ENCODE results near the gene HNRNPUL2. TPM values are rescaled to one million over a fixed set of nuclear protein-coding genes. Genes with fewer than 3 reads are reported as not detected.

Gene HNRNPUL2
- total RNA-seq: 9.9 and 18.2 TPM in 2 replicates

DNA sequence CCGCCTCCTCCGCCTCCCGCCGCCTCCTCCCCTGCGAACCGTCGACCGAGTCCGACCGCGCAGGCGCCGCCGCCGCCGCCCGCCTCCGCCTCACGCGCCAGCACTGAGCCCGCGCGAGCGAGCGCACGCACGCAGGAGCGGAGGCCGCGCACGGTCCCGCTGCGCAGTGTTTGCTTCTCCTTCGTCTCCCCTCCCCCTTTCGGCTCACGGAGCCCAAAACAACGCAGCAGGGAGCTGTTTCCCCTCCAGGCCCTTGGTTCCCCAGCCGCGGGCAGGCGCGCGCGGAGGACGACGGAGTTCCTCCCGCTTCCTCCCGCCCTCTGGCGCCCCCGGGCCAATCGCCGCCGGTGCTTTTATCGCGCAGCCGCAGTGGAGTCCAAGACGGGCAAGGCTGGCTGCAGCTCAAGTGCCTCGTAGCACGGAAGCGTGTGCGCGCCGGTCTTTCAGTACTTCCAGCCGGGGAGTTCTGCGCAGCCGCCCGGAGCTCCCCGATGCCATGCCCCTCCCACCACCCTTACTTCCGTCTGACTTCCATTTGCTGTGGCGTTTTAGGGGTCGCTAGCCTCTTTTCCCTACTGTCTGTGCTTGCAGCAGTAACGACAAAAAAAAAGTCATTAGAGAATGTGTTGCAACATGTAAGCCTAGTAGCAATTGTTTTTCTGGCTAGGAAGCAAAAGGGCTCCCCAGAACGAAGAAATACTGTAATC, at the start of gene HNRNPUL2:
Gene HNRNPUL2, minus strand, starts transcription at position 293 of the 707 bp plus-strand sequence. CDS start 301 bp downstream, outside the sequence.

DNA sequence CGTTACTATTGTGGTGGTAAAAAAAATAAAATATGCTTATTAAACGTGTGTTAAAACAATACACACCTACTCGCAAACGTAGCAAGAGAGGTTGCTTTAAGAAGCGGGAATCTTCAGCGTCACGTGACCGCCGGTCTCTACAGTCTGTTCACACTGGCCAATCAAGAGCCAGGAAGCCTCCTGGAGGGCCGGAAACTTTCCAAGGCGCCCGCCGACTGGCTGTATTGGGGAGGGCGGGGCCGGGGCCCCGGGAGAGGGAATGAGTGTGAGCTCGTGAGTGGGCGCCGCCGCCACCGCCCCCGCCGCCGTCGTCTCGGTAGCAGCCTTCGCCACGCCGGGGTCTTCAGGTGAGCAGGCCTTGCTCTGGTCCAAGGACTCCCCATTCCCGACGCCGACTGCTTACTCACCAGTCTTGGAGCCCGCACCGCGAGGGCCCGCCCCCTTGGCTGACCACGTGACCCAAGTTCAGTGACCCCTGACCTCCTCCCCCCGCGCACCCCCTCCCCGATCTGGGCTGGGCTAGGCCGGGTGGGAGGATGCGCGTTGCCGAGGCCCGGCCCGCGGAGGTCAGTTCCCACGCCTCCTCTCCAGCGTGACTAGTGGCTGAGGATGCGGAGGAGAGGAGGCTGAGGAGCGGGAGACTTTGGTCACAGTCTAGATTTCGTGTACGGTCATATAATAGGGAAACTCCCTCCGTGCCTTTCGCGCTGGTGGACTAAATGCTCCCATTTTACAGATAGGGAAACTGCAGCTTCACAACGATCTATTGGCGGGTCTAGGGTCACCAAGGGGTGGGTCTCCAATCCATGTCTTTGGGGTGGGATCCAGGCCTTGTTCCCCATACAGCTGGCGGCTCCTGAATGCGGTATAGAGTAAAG, 44.1 kb upstream of the HNRNPUL2 start, which contains the start of gene TAF6L:
Gene TAF6L, plus strand, starts transcription at position 253 of the 878 bp plus-strand sequence. CDS start 4,388 bp downstream, outside the sequence.

DNA sequence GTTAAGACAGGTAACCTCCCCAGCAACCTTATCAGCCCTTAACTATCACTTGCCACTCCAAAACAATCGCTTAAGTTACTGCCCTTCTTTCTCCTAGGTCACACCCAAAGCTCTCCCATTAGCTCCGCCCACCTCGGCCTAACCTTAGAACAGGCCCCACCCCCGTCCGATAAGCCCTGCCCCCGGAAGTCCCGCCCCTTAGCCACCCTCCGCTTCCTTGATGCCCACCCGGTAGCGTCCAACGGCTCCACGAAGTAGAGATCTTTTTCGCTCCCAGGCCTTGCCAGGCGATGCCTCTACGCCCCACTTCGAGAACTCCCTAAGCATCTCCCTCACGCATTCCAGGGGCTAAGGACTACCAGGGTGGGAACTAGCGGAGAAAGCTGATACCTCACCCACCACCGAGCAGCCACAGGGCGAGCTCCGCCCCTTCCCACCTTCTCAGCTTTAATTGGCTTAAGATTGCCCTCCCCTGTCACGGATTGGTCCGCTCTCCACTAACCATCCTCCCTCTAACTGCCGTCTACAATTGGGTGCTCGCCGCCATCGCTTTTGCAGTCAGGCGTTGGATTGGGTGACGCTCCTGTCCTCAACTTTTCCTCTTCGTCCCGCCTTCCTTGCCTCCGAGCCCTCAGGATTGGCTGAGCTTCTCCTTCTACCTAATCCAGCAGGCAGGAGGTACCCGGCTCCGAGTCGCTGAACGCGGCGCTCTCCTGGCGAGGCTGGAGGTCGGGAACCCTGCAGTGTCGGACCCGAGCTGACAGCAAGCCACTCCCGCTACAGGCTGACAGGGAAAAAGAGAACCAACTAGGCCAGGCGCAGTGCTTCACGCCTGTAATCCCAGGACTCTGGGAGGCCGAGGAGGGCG, 26.7 kb upstream of the HNRNPUL2 start, which contains the start of gene ZBTB3:
Gene ZBTB3, minus strand, starts transcription at position 425 of the 868 bp plus-strand sequence. CDS start 496 bp downstream, outside the sequence.

DNA sequence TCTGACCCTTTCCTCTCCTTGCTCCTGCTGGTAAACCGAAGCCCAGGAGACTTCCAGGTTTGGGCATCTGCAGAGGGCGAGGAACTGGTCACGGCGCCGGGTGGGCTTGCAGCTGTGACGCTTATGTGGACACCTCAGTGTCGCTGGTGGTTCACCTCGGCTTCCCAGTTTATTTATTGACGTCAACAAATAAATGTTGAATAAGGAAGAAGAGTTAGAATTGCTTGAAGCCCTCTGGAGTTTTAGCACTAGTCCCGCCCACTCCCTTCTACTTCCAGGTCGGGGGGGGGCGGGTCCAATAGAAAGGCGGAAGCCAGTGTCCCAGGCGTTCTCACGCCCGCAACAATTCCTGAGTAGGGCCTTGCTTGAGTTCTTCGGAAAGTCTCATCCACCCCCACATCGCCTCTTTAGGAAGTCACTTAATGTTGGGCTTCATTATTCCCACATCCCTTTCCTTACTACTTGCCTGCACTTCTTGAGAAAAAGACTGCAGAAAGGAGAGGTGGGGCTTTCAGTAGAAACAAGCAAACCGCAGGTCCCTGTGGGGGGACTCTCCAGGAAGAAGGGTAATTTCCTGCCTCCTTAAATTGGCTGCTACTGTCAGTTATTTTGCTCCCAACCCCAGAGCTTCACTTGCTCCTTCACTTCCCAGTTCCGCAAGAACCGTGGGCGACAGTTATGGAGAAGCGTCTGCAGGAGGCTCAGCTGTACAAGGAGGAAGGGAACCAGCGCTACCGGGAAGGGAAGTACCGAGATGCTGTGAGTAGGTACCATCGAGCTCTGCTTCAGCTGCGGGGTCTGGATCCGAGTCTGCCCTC, 1.1 kb upstream of the HNRNPUL2 start, which contains the start of gene TTC9C:
Gene TTC9C, plus strand, starts transcription at position 316 of the 818 bp plus-strand sequence. Its CDS starts 363 bp downstream, at position 679.

DNA sequence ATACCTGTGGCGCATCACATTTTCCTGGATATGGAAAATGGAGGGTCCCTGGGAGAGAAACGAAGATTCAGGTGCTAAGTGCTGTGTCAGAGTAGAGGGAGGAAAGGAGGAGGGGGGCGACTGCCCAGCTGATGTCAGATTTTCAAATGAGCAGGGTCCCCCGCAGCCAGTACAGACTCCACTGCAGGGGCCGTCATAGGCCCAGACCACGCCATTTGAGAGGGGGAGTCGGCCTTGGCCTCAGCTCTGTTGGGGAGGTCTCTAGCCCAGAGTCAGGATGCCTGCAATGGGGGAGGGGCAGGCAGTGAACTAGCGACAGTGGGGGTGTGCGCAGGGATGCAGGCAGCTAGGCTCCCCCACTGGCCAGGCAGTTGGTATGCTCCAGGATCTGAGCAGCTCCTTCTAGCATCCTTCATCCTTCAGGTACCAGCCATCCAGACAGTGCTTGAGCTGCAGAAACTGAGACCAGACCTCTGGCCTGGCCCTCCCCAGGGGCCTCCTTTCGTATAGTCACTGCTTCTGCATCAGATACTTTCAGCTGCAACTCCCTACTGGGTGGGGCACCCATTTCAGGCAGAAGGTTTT, 19.9 kb downstream of the HNRNPUL2 start, which contains the start of the genes BSCL2 and GNG3:
Gene BSCL2, minus strand, starts transcription at position 148 of the 585 bp plus-strand sequence. CDS start 229 bp downstream, outside the sequence.
Gene GNG3, plus strand, starts transcription at position 400 of the 585 bp plus-strand sequence. CDS start 620 bp downstream, outside the sequence.

DNA sequence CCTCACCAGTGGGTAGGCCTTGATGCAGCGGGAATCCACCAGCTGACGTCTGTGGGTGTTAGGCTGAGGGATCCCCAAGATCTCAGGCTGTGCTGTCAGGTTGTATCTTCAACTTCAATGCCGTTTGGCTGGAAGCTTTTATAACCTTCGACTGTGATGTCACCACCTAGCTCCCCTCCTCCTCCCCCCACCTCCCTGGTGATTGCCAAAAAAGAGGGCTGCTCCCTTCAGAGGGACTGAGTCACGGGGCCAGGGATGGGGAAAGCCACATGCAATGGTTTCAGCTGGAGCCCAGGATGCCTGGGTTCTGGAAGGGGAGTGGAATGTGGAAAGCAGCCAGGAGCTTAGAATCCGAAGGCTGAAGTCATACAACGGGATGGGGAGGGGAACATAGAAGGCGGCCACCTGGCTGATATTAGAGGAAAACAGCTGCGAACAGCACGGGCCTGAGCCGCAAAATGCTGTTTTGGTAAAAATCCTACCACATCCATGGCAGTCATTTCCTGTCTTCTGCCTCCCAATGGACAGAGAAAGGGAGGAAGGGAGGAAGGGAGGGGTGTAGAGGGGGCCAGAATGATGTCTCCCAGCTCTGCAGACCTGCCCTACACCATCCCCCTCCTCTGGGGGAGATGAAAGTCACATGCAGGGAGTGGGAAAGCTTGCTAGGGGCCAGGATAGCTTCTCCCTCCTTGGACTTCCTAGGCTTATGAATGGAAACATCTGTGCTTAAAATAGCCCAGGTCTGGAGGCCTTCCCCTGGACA, 37.7 kb downstream of the HNRNPUL2 start, which contains the start of gene LRRN4CL:
Gene LRRN4CL, minus strand, starts transcription at position 110 of the 763 bp plus-strand sequence. CDS start 1,022 bp downstream, outside the sequence.

DNA sequence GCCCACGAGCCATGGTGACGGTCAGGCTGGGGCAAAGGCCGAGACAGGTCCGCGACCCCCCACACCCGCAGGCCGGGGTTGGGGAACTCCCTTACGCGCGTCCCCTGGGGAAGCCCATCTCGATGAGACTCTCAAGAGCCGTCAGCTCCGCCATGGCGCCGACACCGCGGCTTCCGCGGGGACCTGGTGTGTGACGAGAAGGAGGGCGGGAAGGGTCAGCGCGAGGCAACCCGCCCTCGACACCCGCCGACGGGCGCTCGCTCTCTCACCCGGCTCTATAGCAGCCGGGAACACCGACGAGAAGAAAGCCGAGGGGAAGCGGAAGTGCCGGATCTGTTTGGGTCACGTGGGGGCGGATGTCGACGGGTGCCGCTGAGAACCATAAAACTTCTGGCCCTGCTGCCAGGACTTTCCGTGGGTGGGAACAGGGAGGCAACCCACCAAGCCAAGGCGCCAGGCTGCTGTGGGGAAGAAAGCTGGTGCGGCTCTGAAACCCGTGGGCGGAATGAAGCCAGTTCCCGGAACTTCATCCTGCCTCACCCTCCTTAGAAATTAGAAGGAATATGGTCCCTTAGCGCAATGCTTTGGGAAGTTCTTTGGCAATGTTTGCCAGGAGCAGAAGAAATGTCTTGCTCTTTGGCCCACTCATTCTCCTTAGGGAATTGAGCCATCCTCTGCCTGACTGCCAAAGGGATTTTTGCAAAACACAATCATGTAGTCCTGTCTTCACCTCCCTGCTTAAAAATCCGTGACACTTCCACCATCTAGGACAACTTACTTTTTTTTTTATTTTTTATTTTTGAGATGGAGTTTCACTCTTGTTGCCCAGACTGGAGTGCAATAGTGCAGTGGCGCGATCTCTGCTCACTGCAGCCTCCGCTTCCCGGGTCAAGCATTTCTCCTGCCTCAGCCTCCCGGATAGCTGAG, 48.2 kb downstream of the HNRNPUL2 start, which contains the start of gene UBXN1:
Gene UBXN1, minus strand, starts transcription at position 304 of the 927 bp plus-strand sequence. Its CDS starts 150 bp downstream, at position 154.

DNA sequence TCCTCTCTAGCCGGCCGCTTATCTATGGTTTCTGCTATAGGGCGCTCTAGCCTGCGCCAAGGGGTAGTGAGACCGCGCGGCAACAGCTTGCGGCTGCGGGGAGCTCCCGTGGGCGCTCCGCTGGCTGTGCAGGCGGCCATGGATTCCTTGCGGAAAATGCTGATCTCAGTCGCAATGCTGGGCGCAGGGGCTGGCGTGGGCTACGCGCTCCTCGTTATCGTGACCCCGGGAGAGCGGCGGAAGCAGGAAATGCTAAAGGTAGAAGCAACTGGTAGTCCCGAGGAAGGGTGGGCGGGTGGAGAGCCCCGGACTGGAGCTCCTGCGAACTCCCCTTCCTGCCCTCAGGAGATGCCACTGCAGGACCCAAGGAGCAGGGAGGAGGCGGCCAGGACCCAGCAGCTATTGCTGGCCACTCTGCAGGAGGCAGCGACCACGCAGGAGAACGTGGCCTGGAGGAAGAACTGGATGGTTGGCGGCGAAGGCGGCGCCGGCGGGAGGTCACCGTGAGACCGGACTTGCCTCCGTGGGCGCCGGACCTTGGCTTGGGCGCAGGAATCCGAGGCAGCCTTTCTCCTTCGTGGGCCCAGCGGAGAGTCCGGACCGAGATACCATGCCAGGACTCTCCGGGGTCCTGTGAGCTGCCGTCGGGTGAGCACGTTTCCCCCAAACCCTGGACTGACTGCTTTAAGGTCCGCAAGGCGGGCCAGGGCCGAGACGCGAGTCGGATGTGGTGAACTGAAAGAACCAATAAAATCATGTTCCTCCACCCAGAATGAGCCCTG, 55.5 kb downstream of the HNRNPUL2 start, which contains the start of the genes LBHD1 and UQCC3:
Gene LBHD1, minus strand, starts transcription at position 660 of the 782 bp plus-strand sequence. CDS start 2,236 bp downstream, outside the sequence.
Gene UQCC3, plus strand, starts transcription at position 66 of the 782 bp plus-strand sequence. Its CDS starts 73 bp downstream, at position 139.

DNA sequence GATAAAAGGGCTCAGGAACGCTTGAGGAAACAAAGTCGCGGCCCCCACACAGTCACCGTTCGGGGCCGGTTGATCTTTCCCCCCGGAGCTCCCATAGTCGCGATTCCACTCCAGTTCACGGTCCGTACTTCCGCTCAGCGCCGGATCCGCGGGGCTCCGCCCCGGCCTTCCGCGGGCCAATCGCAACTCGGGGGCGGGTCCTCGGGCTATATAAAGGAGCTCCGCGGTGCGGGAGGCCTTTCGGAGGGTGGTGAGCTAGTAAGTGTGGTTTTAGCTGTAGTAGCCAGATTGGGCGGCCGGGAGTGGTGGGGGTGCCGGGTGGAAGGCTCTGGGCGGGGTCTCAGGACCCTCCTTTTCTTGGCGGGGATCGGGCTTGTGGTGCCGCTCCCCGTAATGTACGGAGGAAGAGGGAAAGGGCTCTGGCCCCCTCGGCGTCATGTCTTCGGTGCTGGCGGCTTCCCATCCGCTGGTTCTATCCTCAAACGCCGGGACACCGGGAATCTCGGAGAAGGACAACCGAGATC, 62.1 kb downstream of the HNRNPUL2 start, which contains the start of the genes C11orf98 and CSKMT:
Gene C11orf98, minus strand, starts transcription at position 136 of the 524 bp plus-strand sequence. Its CDS starts 41 bp downstream, at position 95.
Gene CSKMT, plus strand, starts transcription at position 238 of the 524 bp plus-strand sequence. CDS start 568 bp downstream, outside the sequence.

Other genes starting within 250 kb of the HNRNPUL2 start
- 329 and 449 TPM in 2 replicates for gene AHNAK, start 180.7 kb downstream of the HNRNPUL2 start, total RNA-seq
- 1,133 and 1,197 TPM in 2 replicates for gene EEF1G, start 153.6 kb downstream of the HNRNPUL2 start, total RNA-seq
- gene TUT1, start 135.9 kb downstream of the HNRNPUL2 start, total RNA-seq: 9.2 and 12.8 TPM in 2 replicates
- gene MTA2, start 125.6 kb downstream of the HNRNPUL2 start, total RNA-seq: 177 and 185 TPM in 2 replicates
- 26.9 and 35.7 TPM in 2 replicates for gene EML3, start 114.7 kb downstream of the HNRNPUL2 start, total RNA-seq
- gene ROM1, start 114.2 kb downstream of the HNRNPUL2 start, total RNA-seq: 2.1 and 4.9 TPM in 2 replicates
- 16.7 and 19.2 TPM in 2 replicates for gene B3GAT3, start 105.5 kb downstream of the HNRNPUL2 start, total RNA-seq
- gene GANAB, start 80.8 kb downstream of the HNRNPUL2 start, total RNA-seq: 177 and 354 TPM in 2 replicates
- gene INTS5, start 74.2 kb downstream of the HNRNPUL2 start, total RNA-seq: 16.8 and 20.8 TPM in 2 replicates
- 29.8 and 31.6 TPM in 2 replicates for gene C11orf98, start 62.2 kb downstream of the HNRNPUL2 start, total RNA-seq
- 7.7 and 7.9 TPM in 2 replicates for gene CSKMT, start 62.1 kb downstream of the HNRNPUL2 start, total RNA-seq
- gene UQCC3, start 55.8 kb downstream of the HNRNPUL2 start, total RNA-seq: 9.0 and 10.5 TPM in 2 replicates
- 1.6 and 2.8 TPM in 2 replicates for gene LBHD1, start 55.2 kb downstream of the HNRNPUL2 start, total RNA-seq
- 145 and 155 TPM in 2 replicates for gene UBXN1, start 48.4 kb downstream of the HNRNPUL2 start, total RNA-seq
- under 0.01 and 0.31 TPM in 2 replicates for gene LRRN4CL, start 37.9 kb downstream of the HNRNPUL2 start, total RNA-seq
- 14.2 and 15.7 TPM in 2 replicates for gene BSCL2, start 20.0 kb downstream of the HNRNPUL2 start, total RNA-seq
- not detected in 2 replicates for gene GNG3, start 19.8 kb downstream of the HNRNPUL2 start, total RNA-seq
- 32.5 and 33.0 TPM in 2 replicates for gene TTC9C, start 1.0 kb upstream of the HNRNPUL2 start, total RNA-seq
- 7.8 TPM in 2 replicates for gene ZBTB3, start 26.7 kb upstream of the HNRNPUL2 start, total RNA-seq
- gene POLR2G, start 34.1 kb upstream of the HNRNPUL2 start, total RNA-seq: 49.9 and 61.2 TPM in 2 replicates
- 19.3 and 43.2 TPM in 2 replicates for gene TAF6L, start 43.9 kb upstream of the HNRNPUL2 start, total RNA-seq
- 17.2 and 21.3 TPM in 2 replicates for gene TMEM179B, start 59.9 kb upstream of the HNRNPUL2 start, total RNA-seq
- gene TMEM223, start 64.5 kb upstream of the HNRNPUL2 start, total RNA-seq: 11.3 and 11.5 TPM in 2 replicates
- 11.8 and 50.6 TPM in 2 replicates for gene NXF1, start 78.0 kb upstream of the HNRNPUL2 start, total RNA-seq
- 35.9 and 40.8 TPM in 2 replicates for gene STX5, start 104.6 kb upstream of the HNRNPUL2 start, total RNA-seq
- not detected in 2 replicates for gene TEX54, start 105.4 kb upstream of the HNRNPUL2 start, total RNA-seq
- 61.4 and 67.5 TPM in 2 replicates for gene WDR74, start 112.1 kb upstream of the HNRNPUL2 start, total RNA-seq
- 86.1 and 87.2 TPM in 2 replicates for gene SLC3A2, start 153.4 kb upstream of the HNRNPUL2 start, total RNA-seq
- gene CHRM1, start 193.9 kb upstream of the HNRNPUL2 start, total RNA-seq: not detected in 2 replicates